ENCODE measurements around the gene LRRC46.

Gene LRRC46

GRCh38 chr17:47844814-47845715 lies 13.6 kb downstream of the LRRC46 start:
- DNase-seq: no peak
- peaks cover 3% of the 10 kb centered on the region; the same call in 1 of the 2 replicates for H3K4me1 ChIP-seq
- H3K27me3 ChIP-seq: peaks cover 58% of the 10 kb centered on the region
- no peaks in the 10 kb centered on the region for H3K36me3 ChIP-seq
- H3K9me3 ChIP-seq: no peaks in the 10 kb centered on the region
- H3K4me3 ChIP-seq (ENCODE audit: low read depth, low read length): no peak overlapping the region
- TF ChIP-seq CTCF (IDR thresholded peaks at IDR 0.05; ENCODE audit: low read depth, low read length): peak; percentile 43

- no peak for DNase-seq
- H3K4me1 ChIP-seq: peaks cover 3% of the 10 kb centered on the region; the same call in 1 of the 2 replicates
- H3K4me3 ChIP-seq (ENCODE audit: low read depth, low read length): no peak overlapping the region
- H3K9me3 ChIP-seq: no peaks in the 10 kb centered on the region
- H3K27me3 ChIP-seq: peaks cover 64% of the 10 kb centered on the region
- H3K36me3 ChIP-seq: no peaks in the 10 kb centered on the region
- no peak for TF ChIP-seq CTCF (IDR thresholded peaks at IDR 0.05; ENCODE audit: low read depth, low read length)
Measured at GRCh38 chr17:47845716-47846075, 14.2 kb downstream of the LRRC46 start.

GRCh38 chr17:47846716-47847340 lies 15.4 kb downstream of the LRRC46 start:
- DNase-seq: no peak
- H3K4me1 ChIP-seq: peaks cover 3% of the 10 kb centered on the region; the same call in 1 of the 2 replicates
- no peaks in the 10 kb centered on the region for H3K9me3 ChIP-seq
- peaks cover 74% of the 10 kb centered on the region for H3K27me3 ChIP-seq
- no peak for TF ChIP-seq CTCF (IDR thresholded peaks at IDR 0.05; ENCODE audit: low read depth, low read length)
- no peak overlapping the region for H3K4me3 ChIP-seq (ENCODE audit: low read depth, low read length)
- no peaks in the 10 kb centered on the region for H3K36me3 ChIP-seq

- Histone ChIP-seq H3K4me3 (ENCODE audit: low read depth, low read length) (no peak overlapping the region), H3K9me3 (no peaks in the 10 kb centered on the region), H3K4me1 (peaks cover 3% of the 10 kb centered on the region; the same call in 1 of the 2 replicates), H3K27me3 (peaks cover 82% of the 10 kb centered on the region), H3K36me3 (no peaks in the 10 kb centered on the region)
- DNase-seq: no peak
- TF ChIP-seq CTCF (IDR thresholded peaks at IDR 0.05; ENCODE audit: low read depth, low read length): peak; percentile 26; the same call in 1 of the 2 replicates
Measured at GRCh38 chr17:47847341-47848197, 16.1 kb downstream of the LRRC46 start.

GRCh38 chr17:47848198-47848513 lies 16.7 kb downstream of the LRRC46 start:
- no peak for TF ChIP-seq CTCF (IDR thresholded peaks at IDR 0.05; ENCODE audit: low read depth, low read length)
- peaks cover 88% of the 10 kb centered on the region for H3K27me3 ChIP-seq
- H3K36me3 ChIP-seq: no peaks in the 10 kb centered on the region
- DNase-seq: no peak
- peaks cover 3% of the 10 kb centered on the region; the same call in 1 of the 2 replicates for H3K4me1 ChIP-seq
- no peak overlapping the region for H3K4me3 ChIP-seq (ENCODE audit: low read depth, low read length)
- H3K9me3 ChIP-seq: no peaks in the 10 kb centered on the region
